NCI-H69 (cell line): ENCODE data around the gene COL9A2.

Source experiments
- DNase-seq: peaks from one replicate; lab custom pipeline; 2025; lab: John Stamatoyannopoulos, UW

The COL9A2 gene

DNA sequence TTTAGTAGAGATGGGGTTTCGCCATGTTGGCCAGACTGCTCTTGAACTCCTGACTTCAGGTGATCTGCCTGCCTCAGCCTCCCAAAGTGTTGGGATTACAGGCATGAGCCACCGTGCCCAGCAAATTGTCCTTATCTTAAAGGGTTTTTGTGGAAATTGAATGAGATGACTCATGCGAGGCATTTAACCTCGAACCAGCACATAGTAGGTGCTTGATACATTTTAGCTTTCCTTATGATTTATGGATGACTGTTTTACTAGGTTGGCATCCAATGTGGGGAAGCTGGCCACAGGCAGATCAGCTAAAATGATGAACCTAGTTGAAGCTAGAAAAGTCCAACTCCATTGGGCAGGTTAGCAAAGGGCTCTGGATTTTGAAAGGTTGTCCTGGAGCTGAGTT is 1.4 kb upstream of the COL9A2 start:
- no peak for DNase-seq

DNA sequence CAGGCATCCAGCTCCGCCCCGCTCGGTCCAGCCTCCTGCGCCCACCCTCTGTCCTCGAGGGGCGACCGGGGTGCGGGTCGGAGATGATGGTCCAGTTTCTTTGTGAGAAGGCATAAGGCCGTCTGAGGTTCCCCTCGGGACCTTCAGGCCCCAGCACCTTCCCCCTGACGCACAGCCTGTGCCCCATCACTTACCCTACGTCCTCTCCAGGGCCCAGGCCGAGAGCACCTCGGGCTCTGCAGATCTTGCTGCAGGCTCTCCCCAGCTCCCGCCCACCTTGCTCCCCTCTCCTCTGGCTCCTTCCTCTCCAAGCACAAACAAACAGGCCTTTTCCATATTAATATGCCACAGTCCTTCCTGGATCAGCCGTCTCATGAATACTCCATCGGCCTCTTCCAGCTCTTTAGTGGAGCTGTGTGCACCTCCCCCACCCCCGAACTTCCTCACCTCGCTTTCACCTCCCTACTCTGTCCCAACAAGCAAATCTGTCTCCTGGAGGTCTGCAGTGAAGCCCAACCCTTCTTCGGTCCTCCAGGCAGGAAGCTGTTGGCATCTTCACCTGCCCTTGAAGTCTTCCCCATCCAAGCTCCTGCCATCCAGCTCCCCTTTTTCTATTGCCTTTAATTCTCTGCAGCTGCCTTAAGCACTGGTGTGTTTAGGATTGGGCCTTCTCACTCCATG is 448 bp upstream of the COL9A2 start:
- DNase-seq, result peak; percentile 3

DNA sequence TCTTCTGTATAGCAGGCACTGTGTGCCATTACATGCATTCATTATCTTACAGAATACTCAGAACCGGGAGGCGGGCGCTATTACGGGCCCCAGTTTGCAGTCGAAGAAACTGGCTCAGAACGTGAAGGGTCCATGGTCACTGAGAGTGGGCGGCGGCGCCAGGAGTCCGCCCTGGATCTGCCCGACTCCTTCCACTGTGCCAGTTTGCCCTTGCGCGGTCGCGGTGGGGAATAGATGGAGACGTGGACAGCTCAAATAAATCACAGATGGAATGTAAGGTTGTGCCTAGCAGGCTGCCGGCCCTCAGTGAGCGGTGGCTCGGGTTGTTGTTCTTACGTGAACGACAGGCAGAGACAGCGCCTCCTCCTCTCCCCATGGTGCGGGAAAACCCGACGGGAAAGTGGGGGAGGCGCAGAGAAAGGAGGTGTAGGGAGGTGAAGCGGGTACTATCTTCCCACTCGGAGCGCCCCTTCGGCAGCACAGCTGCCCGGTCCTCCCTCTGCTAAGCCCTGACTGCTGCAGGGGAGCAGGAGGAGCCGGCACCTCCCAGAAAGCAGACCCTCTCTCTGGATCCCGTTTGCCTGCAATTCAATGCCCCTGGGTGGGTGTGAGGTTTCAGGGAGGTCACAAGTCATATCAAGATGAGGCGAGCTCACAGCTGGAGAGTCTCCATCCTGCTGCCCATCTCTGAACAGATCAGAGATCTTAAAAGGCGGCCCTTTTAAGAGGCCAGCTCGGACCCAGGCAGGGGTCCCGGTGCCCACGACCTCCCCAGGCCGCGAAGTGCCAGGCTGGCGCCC is 1.1 kb downstream of the COL9A2 start:
- peak; percentile 62 for DNase-seq

DNA sequence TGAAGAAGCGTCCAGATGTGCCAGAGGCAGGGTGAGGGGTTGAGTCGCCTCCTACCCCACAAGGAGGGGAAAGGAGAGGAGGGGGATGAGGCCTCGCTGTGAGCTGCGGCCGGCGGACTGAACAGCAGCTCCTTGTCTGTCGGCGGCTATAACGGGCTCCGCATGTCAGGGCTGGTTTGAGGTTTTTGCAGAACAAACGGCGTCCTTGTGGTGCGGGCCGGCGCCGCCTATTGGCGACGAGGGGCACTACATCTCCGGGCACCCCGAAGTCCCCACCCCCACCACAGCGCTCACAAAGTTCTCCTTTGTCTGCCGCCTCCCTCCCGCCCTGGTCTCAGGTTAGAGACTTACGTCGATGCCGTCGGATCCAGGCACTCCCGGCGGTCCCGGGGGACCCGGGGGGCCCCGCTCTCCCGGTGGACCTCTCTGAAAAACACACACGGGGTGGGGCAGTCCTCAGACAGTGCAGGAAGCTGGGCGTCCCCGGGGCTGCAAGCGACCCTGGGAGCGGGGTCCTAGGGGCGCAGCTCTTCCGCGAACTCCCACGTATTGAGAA is 1.8 kb downstream of the COL9A2 start:
- DNase-seq, result peak; percentile 84

DNA sequence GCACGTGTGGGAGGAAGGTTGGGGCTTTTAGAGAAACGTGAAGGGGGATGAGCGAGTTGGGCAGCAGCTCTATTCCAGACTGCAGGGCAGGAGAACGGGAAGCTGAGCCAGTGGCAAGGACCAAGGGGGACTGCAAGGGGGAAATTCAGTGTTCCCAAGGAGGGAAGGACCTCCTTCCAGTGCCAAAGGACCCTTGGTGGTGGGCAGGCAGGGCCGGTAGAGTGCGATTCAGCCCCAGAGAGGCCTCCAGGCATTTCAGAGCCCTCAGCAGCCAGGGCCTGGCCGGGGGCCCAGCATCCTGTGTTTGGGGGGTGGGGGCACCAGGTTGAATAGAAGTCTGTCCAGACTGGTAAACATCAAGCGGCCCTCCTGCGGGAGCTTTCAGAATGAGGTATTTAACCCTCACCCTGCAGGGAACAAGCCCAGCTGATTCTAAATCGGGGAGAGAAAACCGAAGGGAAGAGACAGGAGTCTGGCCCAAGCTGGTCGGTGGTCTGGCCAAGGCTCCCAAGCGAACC is 2.3 kb downstream of the COL9A2 start:
- DNase-seq, result peak; percentile 78

DNA sequence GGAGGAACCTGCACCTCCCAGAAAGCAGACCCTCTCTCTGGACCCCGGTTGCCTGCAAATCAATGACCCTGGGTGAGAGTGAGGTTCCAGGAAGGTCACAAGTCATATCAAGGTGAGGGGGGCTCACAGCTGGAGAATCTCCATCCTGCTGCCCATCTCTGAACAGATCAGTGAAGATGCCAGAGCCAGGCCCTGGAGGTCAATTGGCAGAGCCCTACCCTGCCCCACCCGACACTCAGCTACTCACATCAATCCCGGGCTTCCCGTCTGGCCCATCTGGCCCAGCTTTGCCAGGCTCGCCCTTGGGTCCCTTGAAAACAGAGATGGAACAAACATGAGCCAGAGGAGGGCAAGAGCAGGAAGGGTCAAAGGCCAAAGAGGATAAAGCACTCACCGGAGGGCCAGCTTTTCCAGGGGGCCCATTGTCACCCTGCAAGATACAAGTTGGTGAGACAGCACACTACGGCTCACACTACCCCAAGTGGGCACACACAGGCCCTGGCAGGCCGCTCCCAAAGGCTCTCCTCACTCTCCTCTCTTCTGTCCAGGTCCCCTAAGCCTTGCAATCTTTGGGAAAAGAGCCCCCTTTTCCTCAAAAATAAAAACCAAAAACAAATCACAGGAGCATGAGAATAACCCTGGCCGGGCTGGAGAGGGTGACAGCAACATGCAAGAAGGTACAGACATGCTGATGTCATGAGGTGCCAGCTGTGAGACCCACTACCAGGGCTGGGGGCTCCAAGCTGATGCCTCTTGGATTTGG is 2.9 kb downstream of the COL9A2 start:
- no peak for DNase-seq

DNA sequence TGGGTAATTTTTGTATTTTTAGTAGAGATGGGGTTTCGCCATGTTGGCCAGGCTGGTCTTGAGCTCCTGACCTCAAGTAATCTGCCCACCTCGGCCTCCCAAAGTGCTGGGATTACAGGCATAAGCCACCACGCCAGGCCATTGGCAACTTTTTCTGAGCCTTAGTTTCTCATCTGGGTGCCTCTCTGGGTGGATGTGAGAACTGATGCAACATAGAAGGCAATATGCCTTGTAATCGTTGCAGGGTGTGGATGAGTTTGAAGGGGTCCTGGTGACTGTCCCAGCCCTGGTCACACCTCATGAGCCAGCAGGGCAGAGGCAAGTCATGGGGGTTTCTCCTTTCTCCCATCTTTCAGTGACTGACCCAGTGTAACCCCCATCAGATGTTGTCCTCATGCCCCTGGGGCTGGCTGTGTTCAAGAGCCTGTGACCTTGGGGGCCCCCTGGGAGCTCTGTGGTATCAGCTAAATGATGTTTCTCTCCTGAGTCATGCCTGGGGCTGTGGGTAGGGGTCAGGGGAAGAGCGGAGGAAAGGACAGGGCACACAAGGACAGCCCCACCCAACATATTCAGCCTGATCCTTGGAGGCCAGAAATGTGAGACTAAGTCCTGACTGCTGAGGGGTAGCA is 3.6 kb downstream of the COL9A2 start:
- no peak for DNase-seq

DNA sequence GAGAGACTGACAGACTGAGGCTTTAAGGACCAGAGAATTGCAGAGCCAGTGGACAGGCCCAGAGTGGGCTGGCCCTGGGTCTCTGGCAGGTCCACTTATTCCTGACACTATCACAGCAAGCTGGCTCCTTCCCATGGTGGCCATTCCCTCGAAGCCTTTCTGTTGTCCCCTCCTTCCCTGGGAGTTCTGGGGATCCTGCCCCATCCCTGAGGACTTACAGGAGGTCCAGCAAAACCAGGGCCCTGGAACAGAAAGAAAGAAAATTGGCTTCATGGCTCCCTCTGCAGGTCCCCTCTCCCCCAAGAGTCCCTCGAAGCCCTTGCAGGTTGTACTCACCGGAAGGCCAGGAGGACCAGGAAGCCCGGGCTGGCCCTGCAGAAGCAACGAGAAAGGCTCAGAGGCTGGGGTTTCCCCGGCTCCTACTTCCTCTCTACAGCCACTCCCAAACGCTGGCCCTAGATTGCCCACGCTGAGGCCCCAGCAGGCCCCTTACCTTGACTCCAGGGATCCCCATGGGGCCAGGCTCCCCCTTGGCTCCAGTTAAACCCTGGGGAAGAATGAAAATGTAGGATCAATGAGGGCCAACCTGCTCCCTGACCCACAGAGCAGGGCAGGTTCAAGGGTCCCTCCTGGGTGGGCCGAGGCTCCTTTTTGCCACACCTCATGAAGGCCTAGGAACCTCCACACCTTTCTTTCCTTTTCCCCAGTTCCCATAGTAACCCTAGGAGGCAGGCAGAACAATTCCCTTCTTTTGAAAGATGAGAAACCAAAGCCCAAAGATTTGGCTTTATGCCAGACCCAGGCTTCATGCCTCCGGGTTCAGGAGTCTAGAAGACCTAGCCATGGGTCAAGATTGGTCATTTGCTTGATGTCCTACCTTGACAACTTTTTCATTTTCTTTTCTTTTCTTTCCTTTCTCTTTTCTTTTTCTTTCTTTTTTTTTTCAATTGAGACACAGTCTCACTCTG is 4.6 kb downstream of the COL9A2 start:
- peak; percentile 55 for DNase-seq

DNA sequence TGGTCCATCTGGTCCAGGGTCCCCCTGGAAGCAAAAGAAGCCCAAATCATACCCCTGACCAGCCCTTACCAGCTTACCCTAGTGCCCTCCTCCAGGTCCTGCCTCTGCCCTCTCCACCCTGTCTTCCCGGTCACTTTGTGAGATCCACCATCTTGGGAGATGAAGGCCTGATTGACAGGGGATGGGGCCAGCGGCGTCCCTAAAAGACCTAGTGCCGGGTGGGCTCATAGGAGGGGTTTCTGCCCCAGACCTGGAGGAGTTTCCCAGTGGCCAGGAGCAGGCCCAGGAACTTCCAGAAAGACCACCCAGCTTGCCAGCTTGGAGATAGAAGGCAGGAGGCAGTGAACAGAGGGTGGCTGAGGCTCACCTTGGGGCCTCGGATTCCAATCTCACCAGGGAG is 5.4 kb downstream of the COL9A2 start:
- DNase-seq, result no peak

DNA sequence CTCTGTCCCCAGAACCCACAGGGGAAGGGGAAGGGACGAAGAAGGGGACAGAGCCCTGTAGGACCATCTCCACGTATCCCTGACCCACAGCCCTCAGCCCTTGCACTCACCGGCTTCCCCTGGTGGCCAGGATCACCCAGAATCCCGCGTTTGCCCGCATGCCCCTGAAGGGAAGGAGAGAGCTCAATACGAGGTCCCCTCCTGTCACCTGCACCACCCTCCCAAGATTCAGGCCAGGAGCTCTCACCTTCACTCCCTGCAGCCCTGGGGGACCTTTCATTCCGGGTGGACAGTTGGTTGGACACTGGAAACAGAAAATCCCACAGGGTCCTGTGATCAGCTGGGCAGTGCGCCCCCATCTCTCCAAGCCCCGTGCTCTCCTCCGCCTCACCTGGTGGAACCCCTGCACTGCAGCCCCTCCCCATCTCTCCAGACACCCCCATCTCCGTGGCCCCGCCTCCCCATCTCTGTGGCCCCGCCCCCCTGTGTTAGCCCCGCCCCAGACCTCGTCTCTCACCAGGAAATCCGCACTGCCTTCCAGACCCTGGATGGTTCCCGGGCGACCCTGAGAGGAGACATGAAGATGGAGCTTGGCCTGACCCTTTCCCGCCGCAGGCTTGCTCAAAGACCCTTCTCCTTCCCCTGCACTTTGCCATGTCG is 6.0 kb downstream of the COL9A2 start:
- no peak for DNase-seq

DNA sequence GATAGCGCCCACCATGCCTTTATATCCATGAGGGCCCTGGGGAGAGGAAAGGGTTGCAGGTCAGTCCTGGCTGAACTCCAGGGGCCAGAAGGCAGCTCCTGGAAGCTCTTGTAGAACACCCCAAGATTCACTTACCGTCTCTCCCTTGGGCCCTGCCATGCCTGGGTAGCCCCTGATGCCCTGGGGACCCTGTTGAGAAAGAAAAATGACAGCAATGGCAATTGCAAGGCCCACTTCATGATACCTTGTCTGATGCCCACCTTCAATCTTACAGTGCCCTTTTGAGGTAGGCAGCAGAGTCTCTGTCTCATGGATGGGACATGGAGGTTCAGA is 7.0 kb downstream of the COL9A2 start:
- no peak for DNase-seq

DNA sequence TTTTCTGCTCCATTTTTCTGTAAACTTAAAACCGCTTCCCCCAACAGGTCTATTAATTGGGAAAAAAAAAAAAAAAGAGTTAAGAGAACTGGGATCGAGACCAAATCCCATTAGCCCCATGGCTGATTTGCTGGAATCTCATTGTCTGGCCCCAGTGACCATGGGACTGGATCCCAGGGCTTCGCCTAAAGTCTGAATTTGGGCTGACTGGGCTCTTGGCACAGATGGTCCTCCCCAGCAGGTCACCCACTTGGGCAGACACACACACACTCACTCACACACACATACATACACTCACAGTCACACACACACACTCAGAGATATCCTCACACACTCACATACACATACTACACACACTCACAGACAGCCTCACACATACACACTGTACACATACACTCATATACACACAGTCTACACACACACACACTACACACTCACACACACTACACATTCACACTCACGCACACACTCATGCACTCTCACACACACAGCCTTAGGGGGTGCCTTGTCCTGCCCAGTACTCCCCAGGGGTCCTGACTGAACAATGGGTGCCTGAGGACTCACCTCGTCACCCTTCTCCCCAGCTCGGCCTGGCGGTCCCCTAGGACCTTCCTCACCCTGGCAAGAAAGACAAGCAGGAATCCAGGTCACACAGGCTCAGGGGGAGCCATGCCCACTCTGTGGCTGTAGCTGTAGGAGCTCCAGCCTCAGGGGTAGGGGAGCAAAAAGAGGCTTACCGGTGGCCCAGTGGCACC is 7.5 kb downstream of the COL9A2 start:
- no peak for DNase-seq

DNA sequence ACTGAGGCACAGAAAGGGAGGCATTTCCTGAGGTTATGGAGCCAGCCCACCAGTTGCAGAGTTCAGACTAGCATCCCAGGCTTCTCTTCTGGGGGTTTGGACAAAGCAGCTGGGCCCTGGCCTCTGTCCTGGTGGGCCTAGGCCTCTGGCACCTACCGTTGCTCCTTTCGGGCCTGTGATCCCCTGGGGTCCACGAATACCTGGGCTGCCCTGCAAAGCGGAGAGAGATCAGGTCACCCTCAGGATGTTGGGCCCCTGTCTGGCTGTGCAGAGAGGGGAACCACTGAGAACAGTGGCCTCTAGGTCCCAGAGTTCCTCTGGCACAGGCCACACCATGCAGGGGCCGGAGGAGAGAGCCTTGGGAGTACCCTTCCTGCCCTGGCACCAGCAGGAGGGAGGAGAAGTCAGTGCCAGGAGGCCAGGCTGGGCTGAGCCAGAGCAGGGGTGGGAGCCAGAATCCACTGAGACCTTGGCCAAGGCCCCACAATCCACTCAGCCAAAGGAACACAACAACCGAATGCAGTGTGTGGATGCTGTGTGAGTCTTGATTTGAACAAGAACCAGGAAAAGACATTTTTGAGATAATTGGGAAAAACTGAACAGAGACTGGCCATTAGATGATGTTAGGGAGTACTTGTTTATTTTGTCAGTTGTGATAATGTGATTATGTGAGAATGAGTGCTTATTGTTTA is 8.9 kb downstream of the COL9A2 start:
- DNase-seq, result no peak

DNA sequence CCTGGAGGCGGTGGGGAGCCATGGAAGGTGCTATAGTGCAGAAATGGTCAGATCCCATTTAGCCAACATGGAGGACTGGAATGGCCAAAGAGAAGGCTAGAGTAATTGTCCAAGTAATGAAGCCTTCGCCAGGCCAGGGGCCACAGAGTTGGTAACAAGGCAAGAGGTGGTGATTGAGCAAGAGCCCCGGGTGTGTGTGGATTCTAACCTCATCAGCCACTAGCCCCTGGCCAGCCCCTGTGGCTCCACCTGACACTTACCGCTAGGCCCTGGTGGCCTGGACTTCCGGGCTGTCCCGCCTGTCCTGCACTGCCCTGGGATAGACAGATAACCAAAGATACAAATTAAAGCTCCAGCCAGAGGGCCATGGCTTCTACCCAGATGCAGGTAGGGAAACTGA is 9.9 kb downstream of the COL9A2 start:
- DNase-seq, result no peak

DNA sequence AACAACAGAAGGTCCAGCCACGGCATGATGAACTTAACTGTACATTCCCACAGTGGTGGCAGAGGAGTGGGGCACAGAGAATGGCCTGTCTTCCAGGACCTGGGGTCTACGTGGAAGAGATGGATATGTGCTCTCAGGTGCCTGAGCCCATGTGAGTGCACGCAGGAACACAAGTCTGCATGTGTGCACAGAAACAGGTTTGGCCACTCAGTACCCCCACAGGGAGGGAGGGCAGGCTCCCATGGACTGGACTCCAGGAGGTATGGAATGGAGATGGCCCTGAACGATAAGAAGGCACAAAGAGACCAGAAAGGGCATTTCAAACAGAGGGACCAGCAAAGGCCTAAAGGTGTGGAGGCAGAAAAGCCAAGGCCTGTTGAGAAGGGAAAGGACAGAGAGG is 10.8 kb downstream of the COL9A2 start:
- no peak for DNase-seq

DNA sequence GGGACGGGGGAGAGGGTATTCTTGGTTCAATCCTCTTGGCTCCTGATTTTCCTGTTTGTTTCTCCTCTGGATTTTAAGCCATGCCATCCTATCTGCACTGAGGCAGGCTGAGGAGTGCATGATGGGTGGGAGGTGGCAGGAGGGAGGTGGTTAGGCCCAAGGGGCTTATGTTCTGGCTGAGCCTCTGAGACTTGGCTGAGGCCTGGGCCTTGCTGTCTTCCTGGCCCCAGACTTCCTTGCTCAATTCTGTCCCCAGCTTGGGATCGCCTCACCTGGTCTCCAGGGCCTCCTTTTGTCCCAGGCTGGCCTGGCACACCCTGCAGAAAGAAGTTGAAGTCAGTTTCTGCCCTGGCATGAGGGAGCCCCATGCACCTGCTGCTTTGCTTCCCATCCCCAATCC is 11.2 kb downstream of the COL9A2 start:
- DNase-seq, result no peak

DNA sequence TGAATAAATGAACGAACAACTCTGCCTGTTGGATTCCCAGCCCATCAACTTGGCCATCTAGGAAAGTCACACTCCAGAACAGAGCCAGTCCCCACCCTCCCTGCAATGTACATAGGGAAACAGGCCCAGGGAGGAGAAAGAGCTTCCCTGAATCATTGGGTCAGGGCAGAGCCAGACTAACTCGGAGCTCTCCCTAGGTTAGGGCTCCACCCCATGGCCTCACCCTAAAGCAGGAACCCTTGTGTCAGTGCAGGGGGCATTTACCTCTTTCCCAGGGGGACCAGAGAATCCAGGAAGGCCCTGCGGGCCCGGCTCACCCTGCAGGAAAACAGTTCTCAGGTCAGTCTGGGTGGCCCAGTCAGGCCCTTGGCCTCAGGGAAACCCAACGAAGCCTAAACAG is 11.6 kb downstream of the COL9A2 start:
- DNase-seq, result peak; percentile 10

DNA sequence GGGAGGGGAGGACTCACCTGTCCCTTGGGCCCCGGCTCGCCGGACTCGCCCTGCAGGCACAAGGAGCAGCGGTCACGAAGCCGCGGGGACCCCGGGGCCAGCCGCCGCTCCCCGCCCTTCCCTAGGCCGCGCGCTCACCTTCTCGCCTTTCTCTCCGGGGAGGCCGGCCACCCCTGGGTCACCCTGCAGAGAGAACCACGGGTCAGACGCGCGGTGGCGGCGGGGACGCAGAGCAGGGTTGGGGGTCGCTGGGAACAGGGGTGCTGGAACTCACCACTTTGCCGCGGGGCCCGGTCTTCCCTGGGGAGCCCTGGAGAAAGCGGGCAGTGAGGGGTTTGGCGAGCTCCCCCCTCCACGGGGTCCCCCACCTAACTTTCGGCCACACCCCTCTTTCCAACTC is 13.3 kb downstream of the COL9A2 start:
- DNase-seq, result no peak
